Fibroblast of peridontal ligament (primary cell): Measurements from ENCODE around the gene SIX2.

Experiments
- DNase-seq: peaks from one replicate; pipeline ENCODE4 v3.0.0-alpha.2; 2010; ENCODE audit errors: extremely low read depth

SIX2 gene

DNA sequence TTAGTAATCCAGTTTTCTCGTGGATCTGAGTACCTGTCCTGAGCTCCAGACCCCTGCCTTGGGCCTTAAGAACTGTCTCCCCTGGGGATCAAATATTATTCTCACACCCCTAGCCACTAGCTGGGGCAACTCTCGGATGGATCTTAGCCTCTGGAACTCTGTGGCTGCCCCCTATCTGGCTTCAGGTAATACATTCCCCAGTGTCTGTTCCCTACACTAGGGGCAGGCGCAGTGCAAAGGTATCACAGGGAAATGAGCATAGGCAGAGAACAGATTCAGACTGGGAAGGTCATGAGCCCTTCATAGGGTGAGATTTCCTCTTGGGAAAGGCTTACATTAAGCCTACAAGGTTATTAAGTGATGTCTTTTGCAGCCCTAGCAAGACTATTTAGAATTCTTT is 11.2 kb upstream of the SIX2 start:
- DNase-seq = no peak

DNA sequence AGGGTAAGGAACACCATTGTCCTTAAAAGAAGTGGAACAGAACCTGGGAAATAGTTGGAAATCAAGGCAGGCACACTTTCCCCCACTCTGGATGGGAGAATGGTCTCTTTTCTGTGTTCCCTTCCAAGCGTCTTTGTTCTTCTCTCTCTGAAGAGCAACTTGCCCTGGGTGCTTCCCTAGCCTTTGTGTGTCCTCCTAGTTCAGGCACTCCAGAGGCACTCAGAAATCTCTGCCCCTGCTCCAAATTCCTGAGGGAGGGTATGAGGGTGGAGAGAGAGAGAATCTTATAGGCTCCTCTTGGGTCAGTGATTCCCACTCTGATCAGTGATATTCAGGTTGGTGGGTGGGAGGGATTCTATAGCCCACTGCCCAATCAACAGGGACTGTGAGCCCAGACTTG is 8.8 kb upstream of the SIX2 start:
- no peak for DNase-seq

DNA sequence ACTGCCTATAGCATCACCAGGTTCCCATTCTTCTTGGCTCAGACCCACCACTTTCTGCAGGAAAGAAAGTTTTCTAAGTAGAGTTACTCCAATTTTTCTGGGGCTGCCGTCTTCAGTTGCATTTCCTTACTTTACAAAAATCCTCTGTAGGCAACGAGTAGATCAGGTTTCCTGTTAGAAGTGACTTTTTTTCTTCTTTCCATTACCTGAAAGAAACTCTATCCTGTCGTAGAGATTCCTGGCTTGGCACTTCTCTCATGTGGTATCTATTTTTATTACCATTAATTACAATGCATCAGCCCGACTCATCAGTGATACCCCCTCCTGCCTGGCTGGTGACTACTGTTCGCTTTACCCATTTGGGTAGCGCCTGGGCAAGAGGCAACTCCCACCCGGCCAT is 5.6 kb upstream of the SIX2 start:
- no peak for DNase-seq

DNA sequence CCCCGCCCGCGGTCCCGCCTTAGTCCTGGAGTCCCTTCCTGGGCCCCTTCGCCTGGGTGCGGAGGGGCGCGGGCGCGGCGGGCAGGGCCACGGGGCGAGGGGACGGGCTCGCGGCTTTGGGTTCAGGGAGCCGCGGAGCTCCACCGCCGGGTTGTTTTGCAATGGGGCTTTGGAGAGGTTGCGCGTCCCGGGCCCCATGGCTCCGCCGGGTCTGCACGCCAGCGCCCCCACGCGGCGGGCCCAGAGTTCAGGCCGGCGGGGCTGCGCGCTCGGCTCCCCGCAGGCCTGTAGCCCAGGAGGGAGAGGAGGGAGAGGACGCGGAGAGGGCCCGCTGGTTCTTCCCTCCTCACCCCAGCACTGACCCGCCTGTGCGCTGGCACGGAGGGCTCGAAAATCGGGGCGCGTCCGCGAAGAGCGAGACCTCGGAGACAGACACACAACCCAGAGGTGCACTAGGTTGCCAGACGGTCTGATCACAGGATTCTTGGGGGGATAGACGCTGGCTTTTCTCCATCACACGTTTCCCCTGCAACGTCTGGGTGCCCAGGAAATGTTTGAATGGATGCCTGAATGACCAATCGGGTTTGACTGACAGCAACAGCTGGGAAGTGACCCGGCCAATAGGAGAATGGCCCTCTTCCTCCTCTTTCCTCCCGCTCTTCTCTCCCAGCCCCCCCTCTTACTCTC is 4.9 kb upstream of the SIX2 start:
- peak; percentile 63 for DNase-seq

DNA sequence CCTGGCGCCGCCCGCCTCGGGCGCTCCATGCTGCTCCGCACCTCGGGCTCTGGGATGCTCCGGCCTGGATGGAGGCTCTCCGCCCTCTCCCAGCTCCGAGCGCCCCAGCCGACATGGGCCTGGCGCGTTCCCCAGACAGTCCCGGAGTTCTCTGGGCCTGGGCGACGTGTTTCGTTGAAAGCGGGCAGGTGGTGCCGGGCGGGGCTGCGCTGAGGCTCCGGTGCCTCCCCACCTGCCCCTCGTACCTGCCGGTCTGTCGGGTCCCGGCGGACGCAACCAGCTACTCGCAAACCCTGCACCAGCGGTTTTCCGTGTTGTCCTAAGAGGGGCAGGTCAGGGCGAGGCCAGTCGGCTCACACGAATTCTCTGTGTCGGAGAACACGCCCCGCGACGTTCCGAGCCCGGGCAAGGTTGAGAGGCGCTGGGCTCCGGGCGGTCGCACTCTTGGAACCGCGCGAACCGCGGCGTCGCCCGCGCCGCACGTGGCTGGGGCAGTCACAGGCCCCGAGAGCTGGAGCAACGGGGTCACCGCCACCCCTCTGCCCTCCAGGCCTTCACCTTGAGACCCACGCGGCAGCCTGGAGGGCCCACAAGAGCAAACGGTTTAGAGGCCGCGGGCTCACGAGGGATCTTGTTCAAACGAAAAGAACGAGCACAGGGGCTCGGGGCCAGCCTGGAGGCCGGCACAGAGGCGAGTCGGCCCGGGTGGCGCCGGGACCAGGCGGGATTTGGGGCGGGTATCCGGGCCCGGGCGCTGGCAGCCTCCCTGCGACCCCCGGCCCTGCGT is 4.2 kb upstream of the SIX2 start:
- no peak for DNase-seq

DNA sequence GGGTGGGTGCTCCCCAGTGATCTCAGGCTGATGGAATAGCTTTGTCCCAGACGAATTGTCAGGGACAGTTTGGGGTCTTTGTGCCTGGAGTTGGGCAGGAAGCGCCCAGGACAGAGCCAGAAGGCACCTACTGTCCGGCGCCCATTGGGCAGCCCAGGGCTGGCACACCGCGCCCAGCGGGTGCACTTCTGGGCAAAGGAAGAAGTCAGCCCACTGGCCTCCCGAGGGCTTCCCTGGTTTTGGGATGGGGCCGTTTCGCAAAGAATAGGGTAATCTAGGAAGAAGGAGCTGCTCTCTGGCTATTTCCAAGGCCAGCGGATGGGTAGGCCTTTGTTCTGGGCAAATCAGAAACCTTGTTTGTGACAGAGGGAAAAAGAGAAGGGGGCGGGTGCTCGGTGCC is 3.5 kb upstream of the SIX2 start:
- no peak for DNase-seq

DNA sequence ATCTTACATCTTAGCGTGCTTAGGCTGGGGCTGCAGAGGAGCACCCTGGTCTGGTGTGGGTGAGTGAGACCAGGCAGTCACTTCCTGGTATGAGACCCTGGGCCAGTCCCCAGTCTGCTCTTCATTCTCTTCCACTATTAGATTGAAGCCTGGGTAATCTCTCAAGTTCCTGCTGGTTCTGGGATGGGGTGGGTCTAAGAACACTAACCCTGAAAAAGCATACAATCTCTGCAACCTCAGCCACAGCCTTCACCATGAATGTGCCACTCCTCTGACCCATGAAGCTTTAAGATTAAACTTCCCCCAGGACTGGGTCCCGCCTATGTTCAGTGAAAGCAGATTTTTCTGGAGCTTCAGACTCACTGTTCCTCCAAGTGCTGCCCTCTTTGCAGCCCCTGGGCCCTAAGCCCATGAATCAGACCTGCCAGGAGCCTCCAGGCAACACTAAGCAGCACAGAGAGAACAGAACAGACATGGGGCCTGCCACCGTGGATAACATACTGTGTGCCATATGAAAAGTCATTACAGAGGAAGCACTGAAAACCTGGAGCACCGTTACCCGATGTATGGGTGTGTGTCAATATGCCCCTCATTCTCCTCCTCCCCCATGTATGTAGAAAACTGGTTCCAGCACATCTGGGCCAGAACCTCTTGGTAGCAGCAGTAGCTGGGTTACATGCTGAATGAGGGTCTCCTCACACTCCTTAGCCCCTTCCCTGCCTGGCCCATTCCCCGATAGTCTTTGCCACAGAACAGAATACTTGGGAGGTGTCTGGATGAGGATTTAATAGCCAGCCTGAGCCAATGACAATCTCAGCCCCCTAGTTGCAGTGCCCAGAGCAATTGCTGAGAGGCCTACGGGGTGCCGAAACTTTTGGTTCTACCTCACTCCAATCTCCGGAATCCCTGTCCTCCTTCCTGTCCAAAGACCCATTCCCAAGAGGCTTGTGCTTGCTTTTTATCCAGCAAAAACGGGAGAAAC is 2.7 kb upstream of the SIX2 start:
- DNase-seq = peak; percentile 36

DNA sequence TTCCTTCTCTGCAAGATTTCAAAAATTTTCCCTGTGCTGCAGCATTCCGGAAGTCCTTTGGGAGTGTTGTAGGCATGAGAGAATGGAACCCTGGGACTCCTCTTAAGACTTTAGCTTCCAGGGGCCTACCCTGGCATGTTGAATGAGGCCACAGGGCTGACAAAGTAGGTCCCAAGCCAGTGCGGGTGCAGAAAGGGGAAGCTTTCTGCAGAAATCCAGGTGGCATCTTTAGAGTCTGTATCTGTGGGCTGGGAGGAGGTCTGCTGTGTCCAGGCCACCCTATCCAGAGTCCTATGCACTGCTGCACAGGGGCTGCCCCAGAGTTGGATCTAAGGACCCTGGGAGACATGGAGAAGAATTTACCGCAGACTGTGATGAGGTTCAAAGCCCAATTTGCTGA is 1.9 kb upstream of the SIX2 start:
- peak; percentile 21 for DNase-seq

DNA sequence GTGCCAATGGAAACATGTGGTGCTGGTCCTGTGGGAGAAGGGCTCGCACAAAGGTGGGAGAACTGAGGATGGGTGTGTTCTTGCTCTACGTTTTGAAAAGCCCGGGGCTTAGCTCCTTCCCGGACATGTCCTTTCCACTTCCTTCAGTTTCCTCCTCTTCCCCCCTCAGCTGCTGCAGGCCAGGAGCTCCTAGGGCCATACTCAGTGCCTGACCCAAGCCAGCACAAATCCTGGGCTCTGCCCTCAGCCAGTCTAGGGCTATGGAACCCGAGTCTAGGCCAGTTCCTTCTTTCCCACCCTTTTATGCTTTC is 1.4 kb upstream of the SIX2 start:
- peak; percentile 18 for DNase-seq

DNA sequence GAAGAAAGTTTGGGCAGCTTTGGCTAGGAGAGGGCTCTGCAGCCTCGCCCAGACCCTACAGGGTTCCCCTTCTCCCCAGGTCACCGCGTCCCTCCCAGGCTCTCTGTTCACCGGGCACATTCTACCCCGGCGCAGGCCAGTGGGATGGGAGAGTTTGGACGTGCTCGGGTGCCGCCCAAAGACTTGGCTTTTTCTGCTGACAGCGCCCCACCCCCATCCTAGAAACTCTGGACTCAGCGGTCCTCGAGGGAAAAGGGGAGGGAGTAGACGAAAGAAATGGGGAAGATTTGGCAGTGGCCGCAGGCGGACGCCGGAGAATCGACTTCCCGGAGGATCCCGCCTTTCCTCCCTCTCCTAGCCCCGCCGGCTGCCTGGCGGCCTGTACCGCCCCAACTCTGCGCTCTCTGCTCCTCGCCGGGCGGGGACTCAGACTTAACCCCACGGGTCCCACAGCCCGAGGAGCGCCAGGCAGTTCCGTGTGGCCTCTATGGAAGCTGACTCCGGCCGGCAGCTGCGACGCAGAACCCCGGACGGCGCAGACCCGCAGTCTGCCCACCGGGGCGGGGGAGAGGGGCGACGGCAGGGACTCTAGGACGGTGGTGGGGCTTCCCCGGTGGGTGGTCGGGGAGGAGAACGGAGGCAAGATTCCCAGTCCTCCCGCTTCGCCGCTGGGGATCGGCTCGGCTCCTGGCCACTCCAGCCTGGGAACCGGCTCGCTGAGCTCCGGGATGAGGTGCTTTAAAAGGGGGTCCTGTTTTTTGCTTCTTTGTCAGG is 863 bp upstream of the SIX2 start:
- peak; percentile 94 for DNase-seq

DNA sequence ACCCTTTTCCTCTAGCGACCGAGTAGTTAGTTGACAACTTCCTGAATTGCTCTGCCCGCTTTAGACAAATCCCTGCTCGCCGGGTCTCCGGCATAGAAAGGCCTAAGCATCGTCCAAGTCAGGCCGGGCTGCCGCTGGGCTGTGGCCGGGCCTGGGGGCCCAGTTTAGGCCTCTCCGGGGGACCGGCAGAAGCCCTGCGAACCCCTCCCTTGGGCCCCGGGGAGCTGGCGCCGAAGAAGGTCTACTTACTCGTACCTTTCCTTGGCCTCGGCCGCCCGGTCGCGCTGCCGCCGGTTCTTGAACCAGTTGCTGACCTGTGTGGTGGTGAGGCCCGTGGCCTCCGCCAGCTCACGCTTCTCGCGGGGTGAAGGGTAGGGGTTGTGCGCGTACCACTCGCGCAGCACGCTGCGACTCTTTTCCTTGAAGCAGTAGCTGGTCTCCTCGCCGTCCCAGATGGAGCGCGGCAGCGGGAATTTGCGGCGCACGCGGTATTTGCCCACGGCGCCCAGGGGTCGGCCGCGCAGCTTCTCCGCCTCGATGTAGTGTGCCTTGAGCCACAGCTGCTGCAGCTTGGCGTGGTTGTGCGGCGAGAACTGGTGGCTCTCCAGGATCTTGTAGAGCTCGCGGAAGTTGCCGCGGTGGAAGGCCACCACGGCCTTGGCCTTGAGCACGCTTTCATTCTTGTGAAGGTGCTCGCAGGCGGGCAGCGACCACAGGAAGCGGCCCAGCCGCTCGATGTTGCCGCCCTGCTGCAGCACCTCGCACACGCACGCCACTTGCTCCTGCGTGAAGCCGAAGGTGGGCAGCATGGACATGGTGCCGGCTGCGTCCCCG is 739 bp downstream of the SIX2 start:
- peak; percentile 22 for DNase-seq

DNA sequence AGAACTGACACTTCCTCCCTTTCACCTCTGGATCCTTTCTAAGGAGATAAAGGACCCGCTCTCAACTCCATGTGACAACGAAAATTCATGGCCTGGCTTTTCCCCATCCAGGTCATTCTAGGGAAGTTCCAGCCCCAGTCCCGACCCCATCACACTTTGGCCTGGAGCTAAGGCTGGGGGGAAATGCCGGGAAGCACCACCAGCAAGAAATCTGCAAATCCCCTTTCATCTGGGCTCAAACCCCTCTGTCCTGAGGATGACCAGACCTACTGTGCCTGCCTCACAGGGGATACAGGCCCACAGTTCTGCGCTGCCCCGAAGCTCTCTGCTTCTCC is 1.3 kb downstream of the SIX2 start:
- DNase-seq = no peak

DNA sequence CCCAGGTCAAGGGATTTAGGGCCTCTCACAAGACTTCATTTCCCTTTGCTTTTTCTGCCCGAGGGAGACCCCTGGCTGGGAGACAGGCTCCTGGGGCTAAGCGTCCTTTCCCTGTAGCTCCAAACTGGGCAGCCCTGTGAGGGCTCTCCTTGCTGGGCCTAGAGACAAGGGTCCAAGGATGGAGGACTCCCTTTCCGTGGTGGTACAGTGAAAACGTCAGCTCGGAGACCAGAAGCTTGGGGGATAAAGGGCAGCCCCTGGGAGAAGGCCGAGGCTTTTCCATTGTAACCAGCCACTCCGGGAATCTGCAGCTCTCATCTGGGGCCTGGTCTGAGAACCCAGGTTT is 2.3 kb downstream of the SIX2 start:
- no peak for DNase-seq

DNA sequence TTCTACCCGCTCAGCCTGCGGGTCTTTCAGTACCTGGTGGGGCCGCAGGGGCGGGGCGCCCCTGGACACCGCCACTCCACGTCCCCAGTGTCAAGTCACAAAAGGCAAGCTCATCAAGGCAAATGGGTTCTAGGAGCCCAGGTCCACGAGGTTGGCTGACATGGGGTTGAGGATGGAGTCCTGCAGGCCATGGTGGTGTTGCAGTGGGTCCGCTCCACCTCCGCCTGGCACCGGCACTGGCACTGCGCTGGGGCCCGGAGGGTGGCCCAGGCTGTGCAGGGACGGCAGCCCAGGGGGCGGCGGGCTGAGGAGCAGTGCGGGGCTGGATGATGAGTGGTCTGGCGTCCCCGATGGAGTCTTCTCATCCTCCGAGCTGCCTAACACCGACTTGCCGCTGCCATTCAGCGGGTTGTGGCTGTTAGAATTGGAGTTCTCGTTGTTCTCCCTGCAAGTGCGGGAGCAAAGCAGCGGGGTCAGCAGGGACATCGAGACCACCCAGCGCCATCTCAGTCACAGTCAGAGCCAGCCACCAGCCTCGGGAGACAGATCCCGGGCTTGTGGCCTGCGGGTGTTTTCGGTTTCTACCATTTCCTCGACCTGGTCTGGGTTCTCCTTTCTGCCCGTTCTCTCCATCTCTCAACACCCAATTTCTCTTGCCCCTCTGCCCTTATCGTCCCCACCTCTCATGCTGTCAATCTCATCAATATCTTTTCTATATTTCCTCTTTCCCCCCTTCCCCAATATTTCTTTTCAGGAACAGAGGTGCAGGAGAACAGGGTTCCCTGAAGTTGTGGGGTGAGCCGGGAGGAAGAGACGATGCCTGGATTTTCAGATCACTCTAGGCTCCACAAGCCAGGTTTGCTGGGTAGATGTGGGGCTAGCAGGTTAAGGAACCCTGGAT is 3.0 kb downstream of the SIX2 start:
- no peak for DNase-seq

DNA sequence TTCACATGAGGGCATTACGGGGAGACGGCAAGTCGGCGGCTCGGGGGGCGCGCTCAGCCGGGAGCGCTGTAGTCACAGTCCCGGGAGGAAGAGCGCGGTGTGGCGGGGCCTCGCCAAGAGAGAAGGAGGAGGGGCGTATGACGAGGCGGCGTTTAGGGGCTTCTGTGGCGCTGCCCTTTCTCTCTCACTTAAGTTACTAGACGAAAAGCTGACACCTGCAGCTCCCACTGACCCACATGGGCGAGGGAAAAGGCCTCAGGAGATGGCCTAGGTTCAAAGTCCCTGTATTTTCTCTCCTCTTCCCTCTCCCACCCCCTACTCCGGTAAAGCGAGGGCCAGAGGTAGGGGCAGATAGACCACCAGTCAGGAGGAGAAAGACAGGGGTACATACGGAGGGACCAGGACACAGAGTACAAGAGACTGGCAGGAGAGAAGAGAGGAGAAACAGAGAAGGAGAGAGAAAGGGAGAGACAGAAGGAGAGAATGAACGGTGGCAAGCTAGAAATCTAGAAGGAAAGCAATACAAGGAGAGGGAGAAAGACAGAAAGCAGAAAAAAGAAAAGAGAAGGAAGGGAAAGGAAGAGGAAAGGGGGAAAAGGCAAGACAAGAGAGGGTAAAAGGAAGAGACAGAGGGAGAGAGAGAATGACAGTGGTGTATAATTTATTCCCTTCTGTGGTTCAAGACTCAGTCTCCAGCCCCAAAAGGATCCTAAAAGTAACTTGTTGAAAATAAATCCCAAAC is 3.8 kb downstream of the SIX2 start:
- DNase-seq = no peak

DNA sequence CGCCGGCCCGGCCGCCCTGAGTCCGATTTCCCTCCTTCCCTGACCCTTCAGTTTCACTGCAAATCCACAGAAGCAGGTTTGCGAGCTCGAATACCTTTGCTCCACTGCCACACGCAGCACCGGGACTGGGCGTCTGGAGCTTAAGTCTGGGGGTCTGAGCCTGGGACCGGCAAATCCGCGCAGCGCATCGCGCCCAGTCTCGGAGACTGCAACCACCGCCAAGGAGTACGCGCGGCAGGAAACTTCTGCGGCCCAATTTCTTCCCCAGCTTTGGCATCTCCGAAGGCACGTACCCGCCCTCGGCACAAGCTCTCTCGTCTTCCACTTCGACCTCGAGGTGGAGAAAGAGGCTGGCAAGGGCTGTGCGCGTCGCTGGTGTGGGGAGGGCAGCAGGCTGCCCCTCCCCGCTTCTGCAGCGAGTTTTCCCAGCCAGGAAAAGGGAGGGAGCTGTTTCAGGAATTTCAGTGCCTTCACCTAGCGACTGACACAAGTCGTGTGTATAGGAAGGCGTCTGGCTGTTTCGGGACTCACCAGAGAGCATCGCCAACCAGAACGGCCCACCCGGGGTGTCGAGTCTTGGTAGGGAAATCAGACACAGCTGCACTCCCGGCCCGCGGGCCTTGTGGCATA is 4.6 kb downstream of the SIX2 start:
- no peak for DNase-seq

DNA sequence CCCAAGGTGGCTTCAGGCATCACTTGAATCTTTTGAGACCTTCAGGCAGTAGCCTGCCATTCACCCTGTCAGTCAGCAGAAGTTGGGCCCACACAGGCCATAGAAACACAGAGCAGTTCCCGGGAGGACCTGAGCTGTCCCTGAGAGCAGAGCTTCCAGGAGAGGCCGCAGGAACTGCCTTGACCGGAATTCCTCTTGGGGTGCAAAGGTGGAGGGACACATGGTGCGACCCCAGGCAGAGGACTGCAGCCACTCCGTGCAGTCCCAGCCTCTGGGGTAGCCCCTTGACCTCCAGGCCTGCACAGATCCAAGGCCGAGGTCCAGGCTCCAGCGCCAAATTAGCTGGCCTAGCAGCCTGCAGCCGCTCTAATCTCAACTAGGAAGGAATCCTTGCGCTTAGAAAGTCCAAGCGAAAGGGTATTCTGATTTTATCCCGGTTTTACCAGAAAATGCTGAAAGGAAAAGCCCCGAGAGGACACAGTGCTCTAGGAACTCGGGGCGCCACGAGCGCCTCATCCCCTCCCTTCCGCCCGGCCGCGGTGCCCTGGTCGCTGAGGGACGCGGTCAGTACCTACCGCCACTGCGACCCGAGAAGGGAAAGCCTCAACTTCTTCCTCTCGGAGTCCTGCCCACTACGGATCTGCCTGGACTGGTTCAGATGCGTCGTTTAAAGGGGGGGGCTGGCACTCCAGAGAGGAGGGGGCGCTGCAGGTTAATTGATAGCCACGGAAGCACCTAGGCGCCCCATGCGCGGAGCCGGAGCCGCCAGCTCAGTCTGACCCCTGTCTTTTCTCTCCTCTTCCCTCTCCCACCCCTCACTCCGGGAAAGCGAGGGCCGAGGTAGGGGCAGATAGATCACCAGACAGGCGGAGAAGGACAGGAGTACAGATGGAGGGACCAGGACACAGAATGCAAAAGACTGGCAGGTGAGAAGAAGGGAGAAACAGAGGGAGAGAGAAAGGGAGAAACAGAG is 5.4 kb downstream of the SIX2 start:
- no peak for DNase-seq

DNA sequence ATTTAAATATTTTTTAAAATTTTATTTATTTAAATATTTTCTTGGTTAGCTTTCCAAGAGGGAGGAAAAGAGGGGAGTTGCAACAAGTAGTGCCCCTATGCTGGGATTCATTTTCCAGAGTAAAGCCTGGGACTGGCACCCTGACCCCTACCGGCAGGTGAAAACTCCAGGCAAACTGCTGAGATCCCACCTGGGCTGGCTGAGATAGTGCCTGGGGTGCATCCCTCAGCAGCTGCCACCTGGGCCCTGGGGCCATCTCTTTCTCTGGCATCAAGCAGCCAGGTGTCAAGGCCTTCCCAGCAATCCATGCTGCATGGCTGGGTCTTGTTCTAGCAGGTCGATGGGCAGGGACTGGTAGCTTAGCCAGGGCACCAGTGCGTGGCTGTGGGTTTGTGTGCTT is 6.6 kb downstream of the SIX2 start:
- DNase-seq = no peak
